ENCODE results near the gene CRKL. TPM values are rescaled to one million over a fixed set of nuclear protein-coding genes. Genes with fewer than 3 reads are reported as not detected.
A peak's percentile ranks its signal among the peaks of the same experiment; 100 is the strongest.

CRKL gene, protein sequence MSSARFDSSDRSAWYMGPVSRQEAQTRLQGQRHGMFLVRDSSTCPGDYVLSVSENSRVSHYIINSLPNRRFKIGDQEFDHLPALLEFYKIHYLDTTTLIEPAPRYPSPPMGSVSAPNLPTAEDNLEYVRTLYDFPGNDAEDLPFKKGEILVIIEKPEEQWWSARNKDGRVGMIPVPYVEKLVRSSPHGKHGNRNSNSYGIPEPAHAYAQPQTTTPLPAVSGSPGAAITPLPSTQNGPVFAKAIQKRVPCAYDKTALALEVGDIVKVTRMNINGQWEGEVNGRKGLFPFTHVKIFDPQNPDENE
- 43.3 and 44.5 TPM in 2 replicates for polyA plus RNA-seq (2013)

DNA sequence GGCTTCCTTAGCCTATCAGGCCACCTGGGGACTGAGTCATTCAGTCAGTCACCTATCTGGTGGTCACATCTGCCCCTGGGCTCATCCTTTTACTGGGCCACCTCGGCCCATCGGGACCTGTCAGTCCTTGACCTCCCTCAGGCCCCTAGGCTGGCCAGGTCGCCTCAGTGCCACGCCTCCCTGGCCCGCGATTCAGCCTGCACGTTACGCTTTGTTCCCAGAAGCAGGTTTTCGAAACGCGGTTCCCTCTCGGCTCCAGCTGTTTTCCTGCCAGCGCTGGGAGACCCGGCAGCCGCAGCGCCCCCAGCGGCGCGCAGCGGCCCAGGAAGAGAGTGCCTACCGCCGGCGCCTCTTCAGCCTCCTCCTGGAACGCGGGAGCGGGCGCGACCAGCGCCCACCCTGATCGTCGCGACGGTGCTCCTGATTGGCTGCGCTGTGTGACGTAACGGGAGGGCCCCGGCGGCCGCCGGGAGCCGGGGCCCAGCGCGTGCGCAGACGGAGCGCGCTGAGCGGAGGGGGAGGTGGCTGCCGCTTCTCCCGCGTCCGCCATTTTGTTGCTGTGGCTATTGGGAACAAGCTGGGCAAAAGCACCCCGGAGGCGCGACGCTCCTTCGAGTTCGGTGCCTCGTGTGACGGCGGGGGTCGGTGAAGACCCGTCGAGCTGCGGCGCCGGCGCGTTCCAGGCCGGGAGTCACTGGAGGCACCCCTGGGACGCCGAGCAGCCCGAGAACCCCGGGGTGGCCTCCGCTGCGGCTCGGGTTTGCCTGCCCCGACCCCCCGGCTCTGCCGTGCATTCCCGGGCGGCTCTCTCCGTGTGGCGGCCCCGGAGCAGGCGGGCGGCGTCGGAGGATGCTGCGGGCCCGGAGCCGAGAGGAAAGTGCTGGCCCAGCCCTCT lies at the start of gene CRKL:
CRKL (plus strand) TSS at position 492 of the 895 bp plus-strand sequence. CDS start 528 bp downstream, outside the sequence.
- Histone ChIP-seq H2BK12ac (ENCODE audit: low read length) (peak within 1 kb of the TSS; percentile 19), H2BK120ac (ENCODE audit: insufficient read depth, low read length, poor library complexity) (peak within 1 kb of the TSS; percentile 88), H3K9me3 (ENCODE audit: insufficient read depth, low read depth, low read length) (no peaks in the 10 kb centered on the region), H2AFZ (ENCODE audit: insufficient read depth, low read length, poor library complexity) (peak within 1 kb of the TSS; percentile 80), H3K23ac (ENCODE audit: low read length) (no peak within 1 kb of the TSS), H4K8ac (ENCODE audit: low read depth, low read length) (peak within 1 kb of the TSS; percentile 93), H3K4me2 (ENCODE audit: low read length) (peak within 1 kb of the TSS; percentile 89), H4K12ac (ENCODE audit: low read depth, low read length) (peak within 1 kb of the TSS; percentile 91), H3K79me2 (ENCODE audit: control insufficient read depth, insufficient read depth, low read length, poor library complexity) (peaks cover 17% of the 10 kb centered on the region), H3K79me1 (ENCODE audit: low read length) (peaks cover 12% of the 10 kb centered on the region), H2BK5ac (ENCODE audit: low read depth, low read length, poor library complexity) (peak within 1 kb of the TSS; percentile 87), H3K36me3 (ENCODE audit: control insufficient read depth in 1 of 2, insufficient read depth in 2 of 2, low read length in 2 of 2) (no peaks in the 10 kb centered on the region), H3K4ac (ENCODE audit: low read depth, low read length) (peak within 1 kb of the TSS; percentile 99), H2AK5ac (ENCODE audit: low read length) (peak within 1 kb of the TSS; percentile 60), H3K4me3 (ENCODE audit: low read depth, low read length) (peak within 1 kb of the TSS; percentile 98), H4K91ac (ENCODE audit: low read depth, low read length) (peak within 1 kb of the TSS; percentile 98), H3K18ac (ENCODE audit: low read length) (peak within 1 kb of the TSS; percentile 93), H3K27me3 (ENCODE audit: insufficient read depth, low read length) (no peaks in the 10 kb centered on the region), H3K14ac (ENCODE audit: low read length) (peak within 1 kb of the TSS; percentile 99), H3K4me1 (ENCODE audit: control insufficient read depth in 1 of 2, insufficient read depth in 2 of 2, low read length in 2 of 2) (peaks cover 2 to 3% of the 10 kb centered on the region in 2 experiments), H3K9ac (ENCODE audit: low read length) (peak within 1 kb of the TSS; percentile 92), H3K27ac (ENCODE audit: low read depth, low read length) (peak within 1 kb of the TSS; percentile 87)
- WGBS (ENCODE audit: extremely low coverage, insufficient coverage, insufficient read length): no CpG with 5 or more reads among the region's 92 CpGs
- DNase-seq: peak; percentile 100

DNA sequence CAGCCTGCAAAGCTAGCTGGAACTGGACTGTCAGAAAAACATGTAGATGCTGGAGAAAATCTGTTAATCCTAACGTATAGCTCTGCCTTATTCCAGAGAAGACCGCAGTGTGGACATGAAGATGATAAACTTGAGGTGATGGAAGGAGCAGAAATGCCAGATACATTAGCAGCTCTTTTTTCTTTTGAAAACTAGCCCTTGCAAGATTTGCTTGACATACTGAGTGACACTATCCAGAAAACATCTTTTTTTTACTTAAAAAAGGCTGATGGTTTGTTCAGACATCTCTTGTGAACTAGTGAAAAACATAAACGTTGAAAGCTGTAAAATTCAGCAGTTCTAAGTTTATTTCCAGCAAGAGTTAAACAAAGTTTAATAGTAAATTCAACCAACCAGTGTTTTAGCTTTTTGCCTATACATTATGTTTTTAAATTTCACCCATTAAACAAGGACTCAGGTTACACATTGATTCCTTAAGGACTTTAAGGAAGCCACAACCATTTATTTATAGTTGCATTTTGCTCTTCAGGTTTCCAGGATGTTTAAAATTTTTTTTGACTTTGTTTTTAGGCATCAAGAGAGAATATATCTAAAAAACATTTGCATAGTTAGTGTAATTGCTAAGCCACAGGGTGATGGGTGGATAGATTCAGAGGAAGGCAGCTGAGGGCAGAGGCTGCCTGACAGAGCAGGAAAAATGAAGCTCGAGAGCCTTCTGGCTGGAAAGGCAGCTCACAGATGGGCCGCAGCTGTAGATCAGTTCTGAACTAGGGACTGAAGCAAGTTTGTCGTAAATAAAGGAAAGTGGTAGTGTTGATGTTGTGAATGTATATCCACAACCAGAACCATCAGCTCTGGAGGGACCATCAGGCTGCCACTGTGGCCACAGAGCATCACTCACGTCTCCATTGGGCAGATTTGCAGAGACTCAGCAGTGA lies 48.9 kb upstream of the CRKL start:
- WGBS (ENCODE audit: extremely low coverage, insufficient coverage, insufficient read length): no CpG with 5 or more reads among the region's 7 CpGs
- no peak overlapping the region for H2AK5ac ChIP-seq (ENCODE audit: low read length)
- no peak overlapping the region for H2AFZ ChIP-seq (ENCODE audit: insufficient read depth, low read length, poor library complexity)
- no peaks in the 10 kb centered on the region for H3K9me3 ChIP-seq (ENCODE audit: insufficient read depth, low read depth, low read length)
- no peak overlapping the region for H3K14ac ChIP-seq (ENCODE audit: low read length)
- H3K4me2 ChIP-seq (ENCODE audit: low read length): no peak overlapping the region
- H3K4me1 ChIP-seq (ENCODE audit: control insufficient read depth in 1 of 2, insufficient read depth in 2 of 2, low read length in 2 of 2): peaks cover 21 to 25% of the 10 kb centered on the region in 2 experiments
- H3K9ac ChIP-seq (ENCODE audit: low read length): peak overlapping the region; percentile 23
- H3K4ac ChIP-seq (ENCODE audit: low read depth, low read length): no peak overlapping the region
- H3K27ac ChIP-seq (ENCODE audit: low read depth, low read length): peak overlapping the region; percentile 24
- H4K8ac ChIP-seq (ENCODE audit: low read depth, low read length): no peak overlapping the region
- H4K91ac ChIP-seq (ENCODE audit: low read depth, low read length): no peak overlapping the region
- no peaks in the 10 kb centered on the region for H3K79me1 ChIP-seq (ENCODE audit: low read length)
- peaks cover 9 to 19% of the 10 kb centered on the region in 2 experiments for H3K36me3 ChIP-seq (ENCODE audit: control insufficient read depth in 1 of 2, insufficient read depth in 2 of 2, low read length in 2 of 2)
- H4K12ac ChIP-seq (ENCODE audit: low read depth, low read length): no peak overlapping the region
- no peak overlapping the region for H2BK12ac ChIP-seq (ENCODE audit: low read length)
- no peak overlapping the region for H3K4me3 ChIP-seq (ENCODE audit: low read depth, low read length)
- no peaks in the 10 kb centered on the region for H3K27me3 ChIP-seq (ENCODE audit: insufficient read depth, low read length)
- H3K18ac ChIP-seq (ENCODE audit: low read length): peak overlapping the region; percentile 66
- no peak overlapping the region for H2BK120ac ChIP-seq (ENCODE audit: insufficient read depth, low read length, poor library complexity)
- peak overlapping the region; percentile 6 for H2BK5ac ChIP-seq (ENCODE audit: low read depth, low read length, poor library complexity)
- H3K79me2 ChIP-seq (ENCODE audit: control insufficient read depth, insufficient read depth, low read length, poor library complexity): no peaks in the 10 kb centered on the region
- H3K23ac ChIP-seq (ENCODE audit: low read length): no peak overlapping the region
- no peak for DNase-seq

DNA sequence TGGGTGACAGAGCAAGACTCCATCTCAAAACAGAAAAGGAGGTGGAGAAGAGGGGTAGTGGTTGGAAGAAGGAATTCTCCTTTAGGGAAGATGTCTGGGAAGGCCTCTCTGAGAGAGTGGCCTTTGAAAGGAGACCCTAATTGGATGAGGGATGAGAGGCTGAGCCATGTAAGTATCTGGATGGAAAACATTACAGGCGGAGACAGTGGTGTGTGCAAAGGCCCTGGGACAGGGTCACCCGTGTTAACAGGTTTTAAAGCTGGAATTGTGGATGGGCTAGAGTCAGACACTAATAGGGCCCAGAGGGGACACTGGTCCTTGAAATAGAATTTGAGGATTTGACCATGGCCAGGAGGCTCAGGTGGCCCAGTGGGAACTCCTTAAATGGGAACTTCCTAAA lies 48.0 kb upstream of the CRKL start:
- H4K91ac ChIP-seq (ENCODE audit: low read depth, low read length): no peak overlapping the region
- H3K9me3 ChIP-seq (ENCODE audit: insufficient read depth, low read depth, low read length): no peaks in the 10 kb centered on the region
- peaks cover 21 to 25% of the 10 kb centered on the region in 2 experiments for H3K4me1 ChIP-seq (ENCODE audit: control insufficient read depth in 1 of 2, insufficient read depth in 2 of 2, low read length in 2 of 2)
- peaks cover 15 to 24% of the 10 kb centered on the region in 2 experiments for H3K36me3 ChIP-seq (ENCODE audit: control insufficient read depth in 1 of 2, insufficient read depth in 2 of 2, low read length in 2 of 2)
- H3K27ac ChIP-seq (ENCODE audit: low read depth, low read length): no peak overlapping the region
- no peak overlapping the region for H4K12ac ChIP-seq (ENCODE audit: low read depth, low read length)
- no peak overlapping the region for H2BK12ac ChIP-seq (ENCODE audit: low read length)
- H2AK5ac ChIP-seq (ENCODE audit: low read length): no peak overlapping the region
- no peak overlapping the region for H3K4me2 ChIP-seq (ENCODE audit: low read length)
- DNase-seq: no peak
- no peak overlapping the region for H3K14ac ChIP-seq (ENCODE audit: low read length)
- H3K4me3 ChIP-seq (ENCODE audit: low read depth, low read length): no peak overlapping the region
- H3K23ac ChIP-seq (ENCODE audit: low read length): no peak overlapping the region
- H2BK120ac ChIP-seq (ENCODE audit: insufficient read depth, low read length, poor library complexity): no peak overlapping the region
- H2AFZ ChIP-seq (ENCODE audit: insufficient read depth, low read length, poor library complexity): no peak overlapping the region
- no peaks in the 10 kb centered on the region for H3K27me3 ChIP-seq (ENCODE audit: insufficient read depth, low read length)
- H3K18ac ChIP-seq (ENCODE audit: low read length): no peak overlapping the region
- no peak overlapping the region for H2BK5ac ChIP-seq (ENCODE audit: low read depth, low read length, poor library complexity)
- no CpG with 5 or more reads among the region's 2 CpGs for WGBS (ENCODE audit: extremely low coverage, insufficient coverage, insufficient read length)
- no peak overlapping the region for H3K9ac ChIP-seq (ENCODE audit: low read length)
- H3K4ac ChIP-seq (ENCODE audit: low read depth, low read length): no peak overlapping the region
- H4K8ac ChIP-seq (ENCODE audit: low read depth, low read length): no peak overlapping the region
- H3K79me1 ChIP-seq (ENCODE audit: low read length): no peaks in the 10 kb centered on the region
- H3K79me2 ChIP-seq (ENCODE audit: control insufficient read depth, insufficient read depth, low read length, poor library complexity): no peaks in the 10 kb centered on the region

DNA sequence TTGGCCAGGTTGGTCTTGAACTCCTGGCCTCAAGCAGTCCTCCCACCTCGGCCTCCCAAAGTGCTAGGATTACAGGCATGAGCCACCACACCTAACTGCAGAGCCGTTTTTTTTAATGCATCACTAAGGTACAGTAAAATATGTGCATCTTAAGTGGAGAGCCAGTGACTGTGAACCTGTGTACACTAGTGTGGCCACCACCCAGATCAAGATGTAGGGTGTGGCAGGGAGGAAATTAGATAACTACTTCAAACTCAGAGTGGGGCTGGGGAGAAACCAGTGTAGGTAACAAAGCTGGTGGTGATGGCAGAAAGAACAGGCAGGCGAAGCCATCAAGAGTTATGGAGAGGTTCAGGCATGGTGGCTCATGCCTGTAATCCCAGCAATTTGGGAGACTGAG lies 44.0 kb upstream of the CRKL start:
- Histone ChIP-seq H4K8ac (ENCODE audit: low read depth, low read length) (no peak overlapping the region), H3K9ac (ENCODE audit: low read length) (no peak overlapping the region), H3K4ac (ENCODE audit: low read depth, low read length) (no peak overlapping the region), H3K4me1 (ENCODE audit: control insufficient read depth in 1 of 2, insufficient read depth in 2 of 2, low read length in 2 of 2) (no peaks in the 10 kb centered on the region), H3K18ac (ENCODE audit: low read length) (no peak overlapping the region), H3K14ac (ENCODE audit: low read length) (no peak overlapping the region), H2AK5ac (ENCODE audit: low read length) (no peak overlapping the region), H2BK12ac (ENCODE audit: low read length) (no peak overlapping the region), H2AFZ (ENCODE audit: insufficient read depth, low read length, poor library complexity) (no peak overlapping the region), H2BK120ac (ENCODE audit: insufficient read depth, low read length, poor library complexity) (no peak overlapping the region), H4K12ac (ENCODE audit: low read depth, low read length) (no peak overlapping the region), H3K79me2 (ENCODE audit: control insufficient read depth, insufficient read depth, low read length, poor library complexity) (no peaks in the 10 kb centered on the region), H3K4me3 (ENCODE audit: low read depth, low read length) (no peak overlapping the region), H3K79me1 (ENCODE audit: low read length) (no peaks in the 10 kb centered on the region), H2BK5ac (ENCODE audit: low read depth, low read length, poor library complexity) (no peak overlapping the region), H3K27ac (ENCODE audit: low read depth, low read length) (no peak overlapping the region), H3K4me2 (ENCODE audit: low read length) (no peak overlapping the region), H3K36me3 (ENCODE audit: control insufficient read depth in 1 of 2, insufficient read depth in 2 of 2, low read length in 2 of 2) (peaks cover 20 to 32% of the 10 kb centered on the region in 2 experiments), H4K91ac (ENCODE audit: low read depth, low read length) (no peak overlapping the region), H3K23ac (ENCODE audit: low read length) (no peak overlapping the region), H3K9me3 (ENCODE audit: insufficient read depth, low read depth, low read length) (no peaks in the 10 kb centered on the region), H3K27me3 (ENCODE audit: insufficient read depth, low read length) (no peaks in the 10 kb centered on the region)
- no peak for DNase-seq
- WGBS (ENCODE audit: extremely low coverage, insufficient coverage, insufficient read length): no CpG with 5 or more reads among the region's 3 CpGs

All from trophoblast cell (in vitro differentiated cells and primary cell).